GM12878 (cell line): ENCODE data around the gene POMT2. TPM values are rescaled to one million over a fixed set of nuclear protein-coding genes. Genes with fewer than 3 reads are reported as not detected.

Source experiments
- ATAC-seq: fragments of 200-7000 bp; cut with Tn5 transposase; 3 replicates; pipeline ENCODE4 v1.9.1; 2020; ENCODE audit warnings: mild to moderate bottlenecking, moderate library complexity
- BruUV-seq: library from RNA; stranded (reverse); fragments of 400-500 nt; replicated peaks from 2 replicates; lab custom pipeline; 2021; lab: Mats Ljungman, UMichigan
- CTCF ChIA-PET: fragments of 300-600 bp; sonication (Branson Sonifier 250); formaldehyde crosslinking; extraction: SDS; loops from one replicate; lab custom pipeline; 2021; ENCODE audit warnings: inconsistent platforms; lab: Yijun Ruan, JAX
- POLR2A ChIA-PET: fragments of 350-600 bp; formaldehyde crosslinking; extraction: SDS; loops from one replicate; lab custom pipeline; 2021; ENCODE audit warnings: inconsistent platforms; lab: Charles Lee
- RAD21 ChIA-PET: fragments of 300-600 bp; sonication (Branson Sonifier 250); formaldehyde crosslinking; loops from one replicate; lab custom pipeline; 2023; ENCODE audit warnings: antibody characterized with exemption; ENCODE audit not compliant: unreplicated experiment; lab: Charles Lee
- SMC1A ChIA-PET: fragments of 300-600 bp; sonication (Branson Sonifier 250); formaldehyde crosslinking; loops from one replicate; lab custom pipeline; 2023; ENCODE audit not compliant: unreplicated experiment, uncharacterized antibody; lab: Charles Lee
- DNase-seq: peaks from one replicate; pipeline ENCODE4 v3.0.0-alpha.2; 2011; ENCODE audit warnings: low read depth, low spot score
- FAIRE-seq: peaks from 3 replicates; lab custom pipeline; 2011; peaks lifted over from hg19 to GRCh38; lab: Jason Lieb, UNC
- H2AFZ ChIP-seq: 2 replicates; pipeline ENCODE4 v1.6.0; 2011; ENCODE audit warnings: low read depth, low read length, control low read depth; ENCODE audit not compliant: control insufficient read depth
- H3K27ac ChIP-seq: 2 replicates; pipeline ENCODE4 v1.5.1; 2011; ENCODE audit warnings: control low read depth; ENCODE audit not compliant: control insufficient read depth, insufficient read depth
- H3K27me3 ChIP-seq, 2 experiments: replicated peaks in 1 of 2; 2 replicates each; pipeline versions ENCODE4 v1.6.0 to v1.6.1; 2011; ENCODE audit warnings: low read length in 1 of 2; ENCODE audit not compliant: control insufficient read depth in 2 of 2, insufficient read depth in 2 of 2
- H3K36me3 ChIP-seq, 2 experiments: 2 replicates each; pipeline ENCODE4 v1.5.1; 2011; ENCODE audit warnings: low read length in 1 of 2; ENCODE audit not compliant: control insufficient read depth in 2 of 2, insufficient read depth in 2 of 2
- H3K4me1 ChIP-seq: 2 replicates; pipeline ENCODE4 v1.6.1; 2011; ENCODE audit warnings: mild to moderate bottlenecking, low read length, moderate library complexity, mixed read lengths; ENCODE audit not compliant: control insufficient read depth, insufficient read depth
- H3K4me2 ChIP-seq: 2 replicates; pipeline ENCODE4 v1.6.0; 2011; ENCODE audit warnings: control low read depth; ENCODE audit not compliant: control insufficient read depth, insufficient read depth
- H3K4me3 ChIP-seq: fragments of 200-600 bp; sonication (generic); 2 replicates; pipeline ENCODE4 v1.5.1; 2016
- H3K79me2 ChIP-seq: 2 replicates; pipeline ENCODE4 v1.6.0; 2011; ENCODE audit warnings: low read length; ENCODE audit not compliant: control insufficient read depth, insufficient read depth
- H3K9ac ChIP-seq: 2 replicates; pipeline ENCODE4 v1.8.0; 2011; ENCODE audit warnings: low read length, control low read depth, mixed read lengths; ENCODE audit not compliant: control insufficient read depth, insufficient read depth
- H3K9me3 ChIP-seq: replicated peaks from 3 replicates; pipeline ENCODE4 v1.5.1; 2011; ENCODE audit warnings: mild to moderate bottlenecking, low read length; ENCODE audit not compliant: control insufficient read depth, insufficient read depth
- H4K20me1 ChIP-seq: 2 replicates; pipeline ENCODE4 v1.6.0; 2011; ENCODE audit not compliant: control insufficient read depth, insufficient read depth
- HDGF ChIP-seq: fragments of 450-650 bp; IDR thresholded peaks from 2 replicates; pipeline ENCODE4 v1.6.1; 2016; ENCODE audit warnings: antibody characterized with exemption
- RAD21 ChIP-seq: IDR thresholded peaks from 2 replicates; pipeline ENCODE4 v1.6.1; 2011; ENCODE audit warnings: mild to moderate bottlenecking, low read depth, low read length, moderate library complexity; ENCODE audit not compliant: insufficient read depth
- YY1 ChIP-seq: IDR thresholded peaks from 2 replicates; pipeline ENCODE4 v1.6.1; 2011; ENCODE audit warnings: low read depth, mild to moderate bottlenecking, low read length
- WGBS: methylation state at CpG from one replicate; pipeline ENCODE4 v1.1.6; 2016; ENCODE audit warnings: low lambda C conversion rate; ENCODE audit not compliant: insufficient replicate concordance, insufficient coverage; ENCODE audit errors: missing lambda C conversion rate; 5-methylcytosine and 5-hydroxymethylcytosine counted together
- in situ Hi-C: fragments of 300-500 bp; cut with MboI; formaldehyde crosslinking; loops from 9 replicates; pipeline ENCODE4 v1.14.3; 2018; ENCODE audit warnings: mixed read lengths
- intact Hi-C: fragments of 100-400 bp; cut with micrococcal nuclease; formaldehyde crosslinking; loops from one replicate; pipeline ENCODE4 v1.14.2; 2022; ENCODE audit not compliant: unreplicated experiment
- polyA plus RNA-seq, 11 experiments: library from polyadenylated mRNA; depleted of rRNA in 4 of 11; unstranded in 6 of 11; stranded (reverse) in 5 of 11; fragments of >200 nt; fragmentation: Nextera tagmentation in 4 of 11; fragmentation: Illumina TruSeq in 1 of 11; extraction: Ambion mirVana in 4 of 11; extraction: Trizol in 1 of 11; gene quantifications; 1 replicate in 1 of 11; 2 replicates in 10 of 11; pipeline versions ENCODE4 v1.2.1 to v1.2.3, GENCODE V29; 2011 to 2016; ENCODE audit warnings: inconsistent platforms in 2 of 11, missing spikeins in 2 of 11, low read depth in 1 of 11
- total RNA-seq, 4 experiments: library from RNA; depleted of rRNA in 3 of 4; stranded (reverse); fragments of >200 nt in 3 of 4; fragmentation: Illumina TruSeq in 1 of 4; extraction: Trizol in 1 of 4; gene quantifications; 2 replicates each; pipeline versions ENCODE4 v1.2.1 to v1.2.3, GENCODE V29; 2013 to 2021

The POMT2 gene
- total and polyA plus RNA-seq, 10 of the 15 experiments (the other 5 are each of a cell fraction or from before 2014, with no cell fraction given) = 0.23 to 13.9 (median 6.5) TPM

DNA sequence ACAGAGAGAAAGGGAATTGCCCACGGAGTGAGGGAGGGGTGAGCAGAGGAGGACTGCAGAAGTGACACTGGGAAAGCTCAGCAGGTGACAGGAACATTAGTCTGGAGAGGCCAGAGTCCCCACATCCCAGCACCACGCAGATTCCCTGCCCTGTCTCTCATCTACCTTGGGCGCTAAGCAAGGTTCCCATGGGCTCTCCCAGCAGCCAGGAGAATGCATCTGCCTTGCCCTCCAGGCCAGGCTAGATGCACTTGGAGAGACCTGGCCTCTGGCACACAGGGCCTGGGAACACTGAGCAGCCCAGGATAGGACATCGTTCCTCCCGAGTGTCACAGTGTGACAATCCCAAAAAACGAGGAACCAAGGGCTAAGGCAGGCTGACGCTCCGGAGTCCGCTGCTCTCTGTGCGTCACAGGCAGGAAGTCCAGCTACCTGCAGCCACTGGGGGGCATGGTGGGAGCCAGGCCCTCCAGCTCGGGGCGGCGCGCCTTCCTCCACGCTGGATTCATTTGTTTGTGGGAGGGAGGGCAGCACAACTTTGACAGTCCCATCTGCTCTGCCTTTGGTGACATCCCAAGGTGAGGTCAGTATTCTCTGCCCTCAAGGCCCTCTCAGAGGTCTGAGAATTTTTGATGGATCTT lies 44.3 kb downstream of the POMT2 start:
- WGBS = 77% methylated on average over 15 of the region's 15 CpGs
- CTCF ChIA-PET = interaction anchor here (0.8 kb wide), 1 partner anchor 39 kb away, joined by 3 read pairs; no protein-coding TSS in a partner anchor

DNA sequence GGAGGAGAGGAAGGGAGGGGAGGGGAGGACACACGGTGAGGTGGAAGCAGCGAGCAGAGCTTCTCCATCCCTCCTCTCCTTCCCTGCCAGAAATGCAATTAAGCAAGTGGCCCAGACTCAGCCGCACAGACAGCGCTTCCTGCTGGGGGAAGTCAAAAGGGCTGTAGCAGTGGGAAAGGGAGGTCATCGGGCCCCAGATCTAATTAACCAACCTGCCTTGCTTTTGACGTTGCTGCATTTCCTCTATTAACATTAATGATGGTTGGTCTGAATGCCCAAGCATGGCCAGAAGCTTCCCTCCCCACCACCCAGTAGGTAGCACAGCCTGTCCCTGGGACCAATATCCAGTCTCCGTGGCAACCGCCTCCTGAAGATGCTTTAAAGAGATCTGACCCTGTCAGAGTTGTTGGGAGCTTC lies 45.1 kb downstream of the POMT2 start:
- ChIA-PET SMC1A (no interaction called here), CTCF (interaction anchor here (0.8 kb wide), 1 partner anchor 40 kb away, joined by 3 read pairs; no protein-coding TSS in a partner anchor), RAD21 (no interaction called here), POLR2A (no interaction called here)
- no TSS peak for BruUV-seq
- H3K27ac ChIP-seq = no peak overlapping the region
- H3K4me3 ChIP-seq = no peak overlapping the region
- FAIRE-seq = no peak
- no peaks in the 10 kb centered on the region for H3K79me2 ChIP-seq
- ATAC-seq = no peak
- no peak overlapping the region for H3K4me2 ChIP-seq
- no peaks in the 10 kb centered on the region for H4K20me1 ChIP-seq
- no peak for DNase-seq
- H3K9ac ChIP-seq = no peak overlapping the region
- intact Hi-C loops (no loop called here), in situ Hi-C loops (no loop called here)
- peaks cover 0 to 1% of the 10 kb centered on the region in 2 experiments; a peak in 2 of 4 replicates for H3K36me3 ChIP-seq
- TF ChIP-seq YY1 = no peak
- H3K4me1 ChIP-seq = no peaks in the 10 kb centered on the region
- no peak overlapping the region for H2AFZ ChIP-seq
- H3K27me3 ChIP-seq = peaks cover 0 to 2% of the 10 kb centered on the region in 2 experiments; a peak in 2 of 4 replicates
- 54% methylated on average over 8 of the region's 8 CpGs for WGBS
- no peaks in the 10 kb centered on the region for H3K9me3 ChIP-seq

More for the DNA sequence above, 44.3 kb downstream of the POMT2 start:
- no peak for FAIRE-seq
- TF ChIP-seq RAD21 = no peak
- no peak for TF ChIP-seq HDGF
- TF ChIP-seq, all 136 proteins: peak for 0
- no peak for ATAC-seq
- no peaks in the 10 kb centered on the region for H4K20me1 ChIP-seq
- no peak overlapping the region for H3K4me3 ChIP-seq
- no peak for DNase-seq
- SMC1A ChIA-PET = no interaction called here
- RAD21 ChIA-PET = no interaction called here
- BruUV-seq = no TSS peak
- H3K9me3 ChIP-seq = no peaks in the 10 kb centered on the region
- no peak overlapping the region for H3K9ac ChIP-seq
- H3K36me3 ChIP-seq = peaks cover 0 to 1% of the 10 kb centered on the region in 2 experiments; a peak in 2 of 4 replicates
- H2AFZ ChIP-seq = no peak overlapping the region
- intact Hi-C loops = no loop called here
- in situ Hi-C loops = no loop called here
- no peaks in the 10 kb centered on the region for H3K4me1 ChIP-seq
- POLR2A ChIA-PET = no interaction called here
- no peaks in the 10 kb centered on the region for H3K27me3 ChIP-seq
- H3K27ac ChIP-seq = no peak overlapping the region
- H3K79me2 ChIP-seq = no peaks in the 10 kb centered on the region
- H3K4me2 ChIP-seq = no peak overlapping the region
